ENCODE measurements around the gene MYBPC2.

- TF ChIP-seq YY1 (IDR thresholded peaks at IDR 0.05; ENCODE audit: insufficient read depth, insufficient read length) (no peak), ZNF274 (IDR thresholded peaks at IDR 0.05; ENCODE audit: low read depth, low read length) (no peak), SUZ12 (IDR thresholded peaks at IDR 0.05; ENCODE audit: extremely low read depth, insufficient read depth, insufficient read length) (no peak)
Observed at GRCh38 chr19:50432221-50433028, at the start of gene MYBPC2.

Measured in NT2/D1 (cell line).